Spleen (tissue), 7 donors: Measurements from ENCODE around the gene ZBTB7C.

Experiments used
- POLR2A ChIP-seq, 3 donors: fragments of 450-650 bp; IDR thresholded peaks; one replicate each; pipeline ENCODE4 v1.5.1; 2017; ENCODE audit warnings: antibody characterized with exemption in 3 of 3, mild to moderate bottlenecking in 1 of 3
- POLR2AphosphoS5 ChIP-seq, 3 donors: sonication (generic); formaldehyde crosslinking; IDR thresholded peaks; one replicate each; pipeline ENCODE4 v1.5.1; 2017; ENCODE audit warnings: antibody characterized with exemption in 3 of 3
- TF ChIP-seq, protein P1 (sequence below), 11 experiments: fragments of 200-600 bp in 7 of 11; fragments of 450-650 bp in 4 of 11; sonication (generic) in 4 of 11; IDR thresholded peaks in 8 of 11; conservative IDR thresholded peaks in 3 of 11; 1 replicate in 7 of 11; 2 replicates in 4 of 11; pipeline versions ENCODE4 v1.4.0 to v1.8.0; 2016 to 2021; ENCODE audit warnings: antibody characterized with exemption in 11 of 11, inconsistent platforms in 4 of 11, mild to moderate bottlenecking in 1 of 11
- donor health status: DM: no; HTN: no; CAD: no; lungs with moderate emphysema.
- donor health status: DM: no; HTN: no; CAD: no.
- donor health status: DM: no; HTN: no; CAD: no.

DNA sequence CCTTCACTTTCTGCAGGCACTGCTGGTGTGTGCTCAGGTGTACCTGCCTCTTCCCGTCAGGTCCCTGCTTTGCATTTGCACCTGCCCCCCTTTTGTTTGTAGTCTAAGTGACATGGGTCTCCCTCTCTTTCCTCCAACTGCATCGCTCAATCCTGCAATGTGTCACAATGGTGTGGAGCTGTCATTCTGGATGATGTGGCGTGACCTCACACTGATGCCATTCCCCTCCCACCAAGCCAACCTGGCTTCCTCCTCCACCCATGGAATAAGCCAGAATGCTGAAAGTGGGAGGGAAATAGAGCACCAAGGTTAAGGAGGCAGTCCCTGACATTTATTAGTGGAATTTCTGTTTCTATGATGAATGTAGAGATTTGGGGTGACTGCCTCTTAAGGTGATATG is 156.7 kb downstream of the ZBTB7C start:
- TF ChIP-seq, protein P1, sequence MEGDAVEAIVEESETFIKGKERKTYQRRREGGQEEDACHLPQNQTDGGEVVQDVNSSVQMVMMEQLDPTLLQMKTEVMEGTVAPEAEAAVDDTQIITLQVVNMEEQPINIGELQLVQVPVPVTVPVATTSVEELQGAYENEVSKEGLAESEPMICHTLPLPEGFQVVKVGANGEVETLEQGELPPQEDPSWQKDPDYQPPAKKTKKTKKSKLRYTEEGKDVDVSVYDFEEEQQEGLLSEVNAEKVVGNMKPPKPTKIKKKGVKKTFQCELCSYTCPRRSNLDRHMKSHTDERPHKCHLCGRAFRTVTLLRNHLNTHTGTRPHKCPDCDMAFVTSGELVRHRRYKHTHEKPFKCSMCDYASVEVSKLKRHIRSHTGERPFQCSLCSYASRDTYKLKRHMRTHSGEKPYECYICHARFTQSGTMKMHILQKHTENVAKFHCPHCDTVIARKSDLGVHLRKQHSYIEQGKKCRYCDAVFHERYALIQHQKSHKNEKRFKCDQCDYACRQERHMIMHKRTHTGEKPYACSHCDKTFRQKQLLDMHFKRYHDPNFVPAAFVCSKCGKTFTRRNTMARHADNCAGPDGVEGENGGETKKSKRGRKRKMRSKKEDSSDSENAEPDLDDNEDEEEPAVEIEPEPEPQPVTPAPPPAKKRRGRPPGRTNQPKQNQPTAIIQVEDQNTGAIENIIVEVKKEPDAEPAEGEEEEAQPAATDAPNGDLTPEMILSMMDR (IDR thresholded peaks at IDR 0.05 in 8 of 11, conservative IDR thresholded peaks at IDR 0.05 in 3 of 11) = no peak
- no peak for TF ChIP-seq POLR2A (IDR thresholded peaks at IDR 0.05)
- no peak for TF ChIP-seq POLR2AphosphoS5 (IDR thresholded peaks at IDR 0.05)
